ENCODE results near the gene CRTC3.

The CRTC3 gene

DNA sequence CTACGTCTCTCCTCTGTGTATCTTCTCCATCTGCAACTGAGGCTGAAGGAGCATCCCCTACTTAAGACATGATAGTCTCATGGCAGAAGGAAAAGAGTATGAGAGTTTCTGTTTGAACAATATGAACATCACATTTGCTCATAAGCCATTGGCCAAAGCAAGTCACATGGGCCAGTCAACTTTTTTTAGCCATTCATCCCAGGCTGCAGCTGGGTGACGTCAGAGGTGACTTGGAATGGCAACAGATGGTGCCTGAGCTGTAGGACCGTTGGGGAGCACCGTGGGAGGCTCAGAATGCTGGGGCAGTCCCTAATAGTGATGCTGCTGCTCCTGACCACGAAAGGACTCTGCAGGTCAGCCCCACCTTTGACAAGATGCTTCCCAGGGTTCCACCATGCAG is 58.7 kb downstream of the CRTC3 start:
- TF ChIP-seq ELF4 (IDR thresholded peaks at IDR 0.05) (no peak), CTBP1 (IDR thresholded peaks at IDR 0.05; ENCODE audit: borderline replicate concordance) (no peak), NFRKB (IDR thresholded peaks at IDR 0.05) (no peak), LEF1 (IDR thresholded peaks at IDR 0.05; ENCODE audit: borderline replicate concordance) (no peak), BHLHE40 (IDR thresholded peaks at IDR 0.05; ENCODE audit: borderline replicate concordance) (no peak), FOXM1 (IDR thresholded peaks at IDR 0.05; ENCODE audit: borderline replicate concordance) (no peak), FOXA1 (IDR thresholded peaks at IDR 0.05) (no peak), SUZ12 (IDR thresholded peaks at IDR 0.05) (no peak), SP1 (IDR thresholded peaks at IDR 0.05) (no peak), ARNT (IDR thresholded peaks at IDR 0.05) (no peak), HDGF (IDR thresholded peaks at IDR 0.05; ENCODE audit: borderline replicate concordance) (no peak), TARDBP (IDR thresholded peaks at IDR 0.05) (no peak), L3MBTL2 (conservative IDR thresholded peaks at IDR 0.05) (no peak), FOXK2 (IDR thresholded peaks at IDR 0.05) (no peak), ZNF384 (IDR thresholded peaks at IDR 0.05) (no peak)
- TF ChIP-seq, protein P1, sequence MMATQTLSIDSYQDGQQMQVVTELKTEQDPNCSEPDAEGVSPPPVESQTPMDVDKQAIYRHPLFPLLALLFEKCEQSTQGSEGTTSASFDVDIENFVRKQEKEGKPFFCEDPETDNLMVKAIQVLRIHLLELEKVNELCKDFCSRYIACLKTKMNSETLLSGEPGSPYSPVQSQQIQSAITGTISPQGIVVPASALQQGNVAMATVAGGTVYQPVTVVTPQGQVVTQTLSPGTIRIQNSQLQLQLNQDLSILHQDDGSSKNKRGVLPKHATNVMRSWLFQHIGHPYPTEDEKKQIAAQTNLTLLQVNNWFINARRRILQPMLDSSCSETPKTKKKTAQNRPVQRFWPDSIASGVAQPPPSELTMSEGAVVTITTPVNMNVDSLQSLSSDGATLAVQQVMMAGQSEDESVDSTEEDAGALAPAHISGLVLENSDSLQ (IDR thresholded peaks at IDR 0.05): no peak
- CTCF ChIA-PET: interaction anchor here (0.9 kb wide), 1 partner anchor 26 kb away, joined by 3 read pairs; no protein-coding TSS in a partner anchor
- POLR2A ChIA-PET: no interaction called here
- no peak for DNase-seq (ENCODE audit: extremely low spot score)

DNA sequence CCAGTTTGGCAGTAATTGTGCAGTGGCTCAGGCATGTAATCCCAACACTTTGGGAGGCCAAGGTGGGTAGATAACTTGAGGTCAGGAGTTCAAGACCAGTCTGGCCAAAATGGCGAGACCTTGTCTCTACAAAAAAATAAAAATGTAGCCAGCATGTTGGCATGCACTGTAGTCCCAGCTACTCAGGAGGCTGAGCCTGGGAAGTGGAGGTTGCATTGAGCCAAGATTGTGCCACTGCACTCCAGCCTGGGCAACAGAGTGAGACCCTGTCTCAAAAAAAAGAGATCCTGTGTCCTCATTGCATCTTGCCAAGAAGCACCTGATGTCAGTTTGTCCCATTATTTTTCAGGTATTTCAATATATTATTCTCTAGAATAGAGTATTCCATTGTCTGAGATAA is 61.8 kb downstream of the CRTC3 start:
- TF ChIP-seq, protein P1 (IDR thresholded peaks at IDR 0.05): no peak
- TF ChIP-seq ELF4 (IDR thresholded peaks at IDR 0.05): no peak
- TF ChIP-seq ARNT (IDR thresholded peaks at IDR 0.05): no peak
- DNase-seq (ENCODE audit: extremely low spot score): no peak
- CTCF ChIA-PET: no interaction called here
- POLR2A ChIA-PET: no interaction called here

DNA sequence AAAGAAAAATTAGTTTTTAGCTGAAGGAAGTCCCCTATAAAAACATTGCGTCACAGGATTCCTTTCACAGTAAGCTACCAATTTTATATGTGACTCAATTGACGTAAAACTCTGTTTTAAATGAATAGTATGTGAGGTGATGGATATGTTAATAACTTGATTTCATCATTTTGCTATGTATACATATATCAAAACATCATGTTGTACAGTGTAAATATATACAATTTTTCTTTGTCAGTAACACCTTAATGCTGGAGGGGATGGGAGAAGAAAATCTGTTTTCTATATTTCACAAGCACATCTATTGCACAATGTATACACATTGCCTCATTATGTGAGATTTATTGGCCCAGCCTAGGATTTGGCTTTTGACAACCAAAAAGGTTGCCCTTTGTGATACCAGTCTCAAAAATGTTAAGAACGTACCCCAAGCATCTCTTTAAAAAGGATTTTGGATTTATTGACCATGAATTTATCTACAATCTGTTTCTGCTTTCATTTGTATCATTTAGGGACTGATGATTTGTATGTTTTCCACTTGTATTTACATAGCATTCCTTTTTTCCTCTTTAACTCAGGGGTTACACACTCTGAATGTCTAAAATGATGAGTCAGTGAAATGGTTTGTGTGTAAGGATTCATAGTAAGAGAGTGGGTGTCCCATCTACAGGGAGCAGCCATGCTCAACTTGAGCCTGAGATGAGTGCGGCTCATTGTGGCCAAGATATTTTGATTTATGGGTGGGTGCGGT is 62.6 kb downstream of the CRTC3 start:
- ChIA-PET CTCF (interaction anchor here (1.0 kb wide), 1 partner anchor 273 kb away, joined by 3 read pairs; no protein-coding TSS in a partner anchor), POLR2A (no interaction called here)
- TF ChIP-seq, protein P1 (IDR thresholded peaks at IDR 0.05): 0 out of 2 replicates have a peak, but pooled peaks have one; percentile 27
- TF ChIP-seq CTBP1 (IDR thresholded peaks at IDR 0.05; ENCODE audit: borderline replicate concordance) (no peak), BHLHE40 (IDR thresholded peaks at IDR 0.05; ENCODE audit: borderline replicate concordance) (no peak), NFRKB (IDR thresholded peaks at IDR 0.05) (no peak), SUZ12 (IDR thresholded peaks at IDR 0.05) (no peak)
- DNase-seq (ENCODE audit: extremely low spot score): no peak

DNA sequence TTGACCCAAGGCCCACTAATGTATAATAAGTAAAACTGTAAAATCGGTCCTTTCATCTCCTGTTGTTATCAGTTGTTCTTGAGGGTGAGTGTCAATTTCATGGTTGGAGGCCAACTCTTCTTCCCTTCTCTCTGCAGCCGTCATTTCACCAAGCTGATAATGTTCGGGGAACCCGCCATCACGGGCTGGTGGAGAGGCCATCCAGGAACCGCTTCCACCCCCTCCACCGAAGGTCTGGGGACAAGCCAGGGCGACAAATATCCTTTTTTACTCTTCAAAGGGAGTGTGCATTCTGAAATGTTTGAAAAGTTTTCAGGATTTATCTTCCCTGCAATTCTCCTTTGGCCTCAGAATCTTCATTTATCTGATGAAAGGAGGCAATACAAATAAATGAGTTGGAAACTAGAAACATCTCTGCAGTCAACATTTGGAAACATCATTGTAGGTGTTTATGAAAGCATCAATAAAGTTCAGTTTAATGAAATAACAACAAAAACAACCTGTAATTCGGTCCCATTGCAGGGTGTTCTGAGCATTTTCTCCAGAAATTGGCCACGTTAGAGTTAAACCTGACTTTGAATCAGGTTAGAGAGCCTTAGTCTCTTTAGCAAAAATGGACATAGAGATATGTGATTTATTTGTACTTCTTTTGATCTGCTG is 63.9 kb downstream of the CRTC3 start:
- TF ChIP-seq BHLHE40 (IDR thresholded peaks at IDR 0.05; ENCODE audit: borderline replicate concordance): no peak
- no peak for TF ChIP-seq ZNF384 (IDR thresholded peaks at IDR 0.05)
- TF ChIP-seq FOXA1 (IDR thresholded peaks at IDR 0.05): no peak
- TF ChIP-seq ARNT (IDR thresholded peaks at IDR 0.05): no peak
- TF ChIP-seq FOXM1 (IDR thresholded peaks at IDR 0.05; ENCODE audit: borderline replicate concordance): no peak
- no peak for TF ChIP-seq FOXK2 (IDR thresholded peaks at IDR 0.05)
- TF ChIP-seq L3MBTL2 (conservative IDR thresholded peaks at IDR 0.05): no peak
- no peak for TF ChIP-seq ELF4 (IDR thresholded peaks at IDR 0.05)
- DNase-seq (ENCODE audit: extremely low spot score): no peak
- CTCF ChIA-PET: interaction anchor here (1.0 kb wide), 1 partner anchor 274 kb away, joined by 3 read pairs; no protein-coding TSS in a partner anchor
- POLR2A ChIA-PET: no interaction called here

DNA sequence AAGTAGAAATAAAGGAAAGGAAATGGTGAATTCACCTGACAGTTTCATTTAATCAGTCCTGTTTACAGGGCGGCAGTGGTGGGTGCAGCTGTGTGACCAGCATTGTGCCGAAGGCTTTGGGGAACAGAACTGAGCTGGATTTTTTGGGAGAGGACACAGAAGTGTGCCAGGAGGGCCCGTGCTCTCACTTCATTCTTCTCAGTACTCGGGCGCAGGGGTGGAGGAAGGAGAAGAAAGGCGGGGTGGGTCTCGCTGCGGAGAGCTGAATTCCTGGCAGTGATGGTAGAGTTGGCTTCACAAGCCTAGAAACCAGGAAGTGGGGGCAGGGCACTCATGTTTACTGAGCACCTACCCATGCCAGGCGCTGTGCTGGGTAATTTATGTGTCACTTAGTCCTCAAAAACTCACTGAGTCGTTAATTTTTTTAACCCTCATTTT is 64.6 kb downstream of the CRTC3 start:
- no peak for TF ChIP-seq TARDBP (IDR thresholded peaks at IDR 0.05)
- TF ChIP-seq BHLHE40 (IDR thresholded peaks at IDR 0.05; ENCODE audit: borderline replicate concordance): no peak
- no peak for TF ChIP-seq CTBP1 (IDR thresholded peaks at IDR 0.05; ENCODE audit: borderline replicate concordance)
- TF ChIP-seq ELF4 (IDR thresholded peaks at IDR 0.05): no peak
- no peak for TF ChIP-seq LEF1 (IDR thresholded peaks at IDR 0.05; ENCODE audit: borderline replicate concordance)
- no peak for TF ChIP-seq HDGF (IDR thresholded peaks at IDR 0.05; ENCODE audit: borderline replicate concordance)
- no peak for TF ChIP-seq FOXM1 (IDR thresholded peaks at IDR 0.05; ENCODE audit: borderline replicate concordance)
- no peak for TF ChIP-seq FOXK2 (IDR thresholded peaks at IDR 0.05)
- no peak for TF ChIP-seq L3MBTL2 (conservative IDR thresholded peaks at IDR 0.05)
- no peak for TF ChIP-seq SUZ12 (IDR thresholded peaks at IDR 0.05)
- TF ChIP-seq ARNT (IDR thresholded peaks at IDR 0.05): no peak
- TF ChIP-seq FOXA1 (IDR thresholded peaks at IDR 0.05): no peak
- TF ChIP-seq, protein P1 (IDR thresholded peaks at IDR 0.05): no peak
- TF ChIP-seq SP1 (IDR thresholded peaks at IDR 0.05): no peak
- no peak for TF ChIP-seq NFRKB (IDR thresholded peaks at IDR 0.05)
- ChIA-PET CTCF (interaction anchor here (0.6 kb wide), 1 partner anchor 373 kb away, joined by 3 read pairs; no protein-coding TSS in a partner anchor), POLR2A (no interaction called here)
- no peak for DNase-seq (ENCODE audit: extremely low spot score)
